PC-3 (cell line): ENCODE data around the gene CCDC77. TPM values are rescaled to one million over a fixed set of nuclear protein-coding genes. Genes with fewer than 3 reads are reported as not detected.
A peak's percentile ranks its signal among the peaks of the same experiment; 100 is the strongest.

Source experiments
- ATAC-seq: fragments of 200-7000 bp; cut with Tn5 transposase; 2 replicates; pipeline ENCODE4 v1.9.1; 2020; ENCODE audit warnings: mild to moderate bottlenecking, moderate library complexity
- BruUV-seq: library from RNA; stranded (reverse); fragments of 400-500 nt; replicated peaks from 2 replicates; lab custom pipeline; 2021; lab: Mats Ljungman, UMichigan
- CTCF ChIA-PET: fragments of 300-600 bp; sonication (Branson Sonifier 250); formaldehyde crosslinking; loops from one replicate; lab custom pipeline; 2022; ENCODE audit warnings: antibody characterized with exemption; lab: Charles Lee
- POLR2A ChIA-PET: fragments of 300-600 bp; sonication (Branson Sonifier 250); formaldehyde crosslinking; loops from one replicate; lab custom pipeline; 2022; ENCODE audit warnings: antibody characterized with exemption; ENCODE audit not compliant: unreplicated experiment; lab: Charles Lee
- DNase-seq: peaks from one replicate; pipeline ENCODE4 v3.0.0-alpha.2; 2015
- H2AFZ ChIP-seq: fragments of 300-600 bp; sonication (generic); 2 replicates; pipeline ENCODE4 v1.6.0; 2016; ENCODE audit warnings: antibody characterized with exemption, low read length
- H3F3A ChIP-seq: fragments of 300-600 bp; sonication (generic); one replicate; pipeline ENCODE4 v1.6.0; 2017; ENCODE audit warnings: antibody characterized with exemption, low read length, control low read depth, mild to moderate bottlenecking; ENCODE audit not compliant: unreplicated experiment
- H3K27ac ChIP-seq: fragments of 300-600 bp; sonication (generic); 2 replicates; pipeline ENCODE4 v1.5.1; 2016; ENCODE audit warnings: mild to moderate bottlenecking, low read length
- H3K27me3 ChIP-seq: fragments of 300-600 bp; sonication (generic); 2 replicates; pipeline ENCODE4 v1.6.1; 2016; ENCODE audit warnings: low read length, mixed read lengths
- H3K36me3 ChIP-seq: fragments of 300-600 bp; sonication (generic); 2 replicates; pipeline ENCODE4 v1.6.1; 2016; ENCODE audit warnings: low read depth, mixed run types, low read length, mixed read lengths
- H3K4me1 ChIP-seq: fragments of 300-600 bp; sonication (generic); 2 replicates; pipeline ENCODE4 v1.5.1; 2016; ENCODE audit warnings: low read length; ENCODE audit not compliant: insufficient read depth
- H3K4me2 ChIP-seq: fragments of 300-600 bp; sonication (generic); 2 replicates; pipeline ENCODE4 v1.6.0; 2016; ENCODE audit warnings: low read length
- H3K4me3 ChIP-seq: fragments of 300-600 bp; sonication (generic); 2 replicates; pipeline ENCODE4 v1.5.1; 2016; ENCODE audit warnings: mild to moderate bottlenecking, low read length, mixed read lengths
- H3K79me2 ChIP-seq: fragments of 300-600 bp; sonication (generic); 2 replicates; pipeline ENCODE4 v1.6.1; 2017; ENCODE audit warnings: low read length, mixed read lengths
- H3K9ac ChIP-seq: fragments of 300-600 bp; sonication (generic); 2 replicates; pipeline ENCODE4 v1.6.0; 2016; ENCODE audit warnings: mild to moderate bottlenecking, low read length
- H3K9me2 ChIP-seq: fragments of 300-600 bp; sonication (generic); replicated peaks from 2 replicates; pipeline ENCODE4 v1.6.1; 2016; ENCODE audit warnings: mixed run types, low read length, mixed read lengths
- H3K9me3 ChIP-seq: fragments of 300-600 bp; sonication (generic); 2 replicates; pipeline ENCODE4 v1.6.1; 2016; ENCODE audit warnings: low read length, mixed read lengths
- H4K20me1 ChIP-seq: fragments of 300-600 bp; sonication (generic); 2 replicates; pipeline ENCODE4 v1.6.1; 2016; ENCODE audit warnings: low read length, mixed read lengths
- CTCF ChIP-seq: fragments of 300-600 bp; sonication (generic); conservative IDR thresholded peaks from 2 replicates; pipeline ENCODE4 v1.5.1; 2017; ENCODE audit warnings: antibody characterized with exemption, low read depth, mild to moderate bottlenecking, low read length
- EZH2 ChIP-seq: fragments of 300-600 bp; sonication (generic); IDR thresholded peaks from one replicate; pipeline ENCODE4 v1.6.1; 2017; ENCODE audit warnings: antibody characterized with exemption, mild to moderate bottlenecking, low read length; ENCODE audit not compliant: unreplicated experiment
- EZH2phosphoT487 ChIP-seq: fragments of 300-600 bp; sonication (generic); IDR thresholded peaks from 2 replicates; pipeline ENCODE4 v1.6.1; 2018; ENCODE audit warnings: mild to moderate bottlenecking, antibody characterized with exemption, low read length, borderline replicate concordance
- intact Hi-C: fragments of 100-400 bp; cut with micrococcal nuclease; formaldehyde crosslinking; loops from 2 replicates; pipeline ENCODE4 v1.9.0; 2023
- total RNA-seq: library from RNA; depleted of rRNA; stranded (reverse); fragments of >200 nt; gene quantifications from 2 replicates; pipeline ENCODE4 v1.2.3, GENCODE V29; 2014

CCDC77 gene
- total RNA-seq, 1 experiment from 2014 or later: 10.5 TPM

GRCh38 chr12:402029-402389, 565 bp downstream of the CCDC77 start:
- H3K9me2 ChIP-seq: no peaks in the 10 kb centered on the region
- peak overlapping the region; percentile 63 for H3K9ac ChIP-seq
- intact Hi-C loops: no loop called here
- no peaks in the 10 kb centered on the region for H4K20me1 ChIP-seq
- H3K4me2 ChIP-seq: peak overlapping the region; percentile 95
- CTCF ChIA-PET: no interaction called here
- ATAC-seq (peak; percentile 48), DNase-seq (peak; percentile 48)
- no peaks in the 10 kb centered on the region for H3K27me3 ChIP-seq
- TF ChIP-seq EZH2phosphoT487 (no peak), CTCF (peak; percentile 61; the same call in 1 of the 2 replicates)
- H2AFZ ChIP-seq: peak overlapping the region; percentile 91
- H3K4me1 ChIP-seq: peaks cover 14% of the 10 kb centered on the region; the same call in 1 of the 2 replicates
- H3K27ac ChIP-seq: no peak overlapping the region
- no peaks in the 10 kb centered on the region for H3K36me3 ChIP-seq
- H3K79me2 ChIP-seq: peaks cover 18% of the 10 kb centered on the region
- POLR2A ChIA-PET: interaction anchor here (0.6 kb wide), 1 partner anchor 13 kb away, joined by 10 read pairs; the partner anchor contains the start of gene KDM5A
- H3K9me3 ChIP-seq: no peaks in the 10 kb centered on the region
- peak overlapping the region; percentile 88 for H3K4me3 ChIP-seq
- no peaks in the 10 kb centered on the region for H3F3A ChIP-seq
- BruUV-seq: no TSS peak

- no TSS peak for BruUV-seq
These were observed 13.4 kb downstream of the CCDC77 start for GRCh38 chr12:414859-415258.

GRCh38 chr12:418432-418831, 17.0 kb downstream of the CCDC77 start:
- Histone ChIP-seq H3K27ac (no peak overlapping the region), H3K79me2 (no peaks in the 10 kb centered on the region), H2AFZ (no peak overlapping the region), H3K9me3 (no peaks in the 10 kb centered on the region), H3K27me3 (no peaks in the 10 kb centered on the region), H3K4me2 (no peak overlapping the region), H3K9me2 (no peaks in the 10 kb centered on the region), H4K20me1 (no peaks in the 10 kb centered on the region), H3K9ac (no peak overlapping the region), H3K4me1 (no peaks in the 10 kb centered on the region), H3K4me3 (no peak overlapping the region), H3F3A (no peaks in the 10 kb centered on the region), H3K36me3 (no peaks in the 10 kb centered on the region; the same call in 1 of the 2 replicates)
- POLR2A ChIA-PET: no interaction called here
- intact Hi-C loops: no loop called here
- no peak for TF ChIP-seq CTCF
- DNase-seq: no peak
- no TSS peak for BruUV-seq
- CTCF ChIA-PET: no interaction called here
- ATAC-seq: no peak

More at GRCh38 chr12:414859-415258, 13.4 kb downstream of the CCDC77 start:
- Histone ChIP-seq H3F3A (no peaks in the 10 kb centered on the region), H3K79me2 (no peaks in the 10 kb centered on the region), H3K9me3 (no peaks in the 10 kb centered on the region), H3K36me3 (no peaks in the 10 kb centered on the region; the same call in 1 of the 2 replicates), H3K9ac (no peak overlapping the region), H4K20me1 (no peaks in the 10 kb centered on the region), H3K4me2 (no peak overlapping the region), H3K27me3 (no peaks in the 10 kb centered on the region), H3K4me1 (no peaks in the 10 kb centered on the region), H2AFZ (no peak overlapping the region), H3K27ac (no peak overlapping the region), H3K4me3 (no peak overlapping the region), H3K9me2 (no peaks in the 10 kb centered on the region)
- DNase-seq (no peak), ATAC-seq (no peak)
- ChIA-PET POLR2A (no interaction called here), CTCF (no interaction called here)
- intact Hi-C loops: no loop called here
- TF ChIP-seq EZH2: no peak
- no peak for TF ChIP-seq EZH2phosphoT487
- no peak for TF ChIP-seq CTCF
